Left lung (tissue), 10 donors: ENCODE results near the gene FBXO34. TPM values are rescaled to one million over a fixed set of nuclear protein-coding genes. Genes with fewer than 3 reads are reported as not detected.
A peak's percentile ranks its signal among the peaks of the same experiment; 100 is the strongest.

Source experiments
- ATAC-seq: fragments of 200-7000 bp; cut with Tn5 transposase; one replicate; pipeline ENCODE4 v1.9.1; 2020; ENCODE audit warnings: moderate library complexity
- DNase-seq, 4 donors: peaks; one replicate each; pipeline ENCODE4 v3.0.0-alpha.2; 2013 to 2020
- H3K27ac ChIP-seq, 2 donors: fragments of 200-600 bp; sonication (generic) in 1 of 2; one replicate each; pipeline versions ENCODE4 v1.5.0 to v1.8.0; 2020 to 2021
- H3K27me3 ChIP-seq, 2 donors: fragments of 200-600 bp; sonication (generic) in 1 of 2; one replicate each; pipeline versions ENCODE4 v1.5.0 to v1.8.0; 2020 to 2021
- H3K36me3 ChIP-seq, 2 donors: fragments of 200-600 bp; sonication (generic) in 1 of 2; one replicate each; pipeline versions ENCODE4 v1.5.0 to v1.8.0; 2020 to 2021
- H3K4me1 ChIP-seq, 2 donors: fragments of 200-600 bp; one replicate each; pipeline ENCODE4 v1.8.0; 2021
- H3K4me3 ChIP-seq, 2 donors: fragments of 200-600 bp; sonication (generic) in 1 of 2; one replicate each; pipeline versions ENCODE4 v1.5.0 to v1.8.0; 2020 to 2021; ENCODE audit warnings: mild to moderate bottlenecking in 1 of 2
- H3K9me3 ChIP-seq, 2 donors: fragments of 200-600 bp; sonication (generic) in 1 of 2; one replicate each; pipeline versions ENCODE4 v1.5.0 to v1.8.0; 2020 to 2021
- CTCF ChIP-seq, 2 donors: fragments of 200-600 bp; sonication (generic) in 1 of 2; IDR thresholded peaks; one replicate each; pipeline versions ENCODE4 v1.5.0 to v1.8.0; 2021; ENCODE audit warnings: antibody characterized with exemption in 2 of 2
- intact Hi-C, 2 donors: fragments of 100-400 bp; cut with DNase I; formaldehyde crosslinking; loops; one replicate each; pipeline versions ENCODE4 v1.11.2 to v1.14.2; 2022
- polyA plus RNA-seq, 6 donors: library from polyadenylated mRNA; unstranded; fragments of 120-200 nt; gene quantifications; one replicate each; pipeline ENCODE4 v1.2.1, GENCODE V29; 2013; ENCODE audit not compliant: insufficient read length in 6 of 6
- total RNA-seq, 2 donors: library from RNA; stranded (reverse); fragmentation: NEBNext Ultra II Directional; extraction: Animal tissue kit (Norgen Biotek cat#: 25700); gene quantifications; one replicate each; pipeline ENCODE4 v1.2.1, GENCODE V29; 2021
- donor health status: DM: no; HTN: yes; CAD: no.
- donor health status: DM: no; HTN: no; CAD: no.

The FBXO34 gene
- total and polyA plus RNA-seq, 8 donors = 24.4 to 43.9 (median 33.5) TPM

- no peaks in the 10 kb centered on the region for H3K4me1 ChIP-seq
- intact Hi-C loops = no loop called here
- ATAC-seq = no peak
- no peak overlapping the region for H3K4me3 ChIP-seq
- H3K27ac ChIP-seq = no peak overlapping the region
- DNase-seq = no peak
- no peak for TF ChIP-seq CTCF (IDR thresholded peaks at IDR 0.05)
- peaks cover 11 to 18% of the 10 kb centered on the region in 2 donors for H3K27me3 ChIP-seq
- H3K36me3 ChIP-seq = no peaks in the 10 kb centered on the region
- no peaks in the 10 kb centered on the region for H3K9me3 ChIP-seq
These were observed 27.8 kb upstream of the FBXO34 start for GRCh38 chr14:55243386-55243785.

GRCh38 chr14:55243813-55244212, 27.4 kb upstream of the FBXO34 start:
- H3K27ac ChIP-seq = no peak overlapping the region
- no peak for ATAC-seq
- no peak for DNase-seq
- no peaks in the 10 kb centered on the region for H3K36me3 ChIP-seq
- H3K9me3 ChIP-seq = no peaks in the 10 kb centered on the region
- TF ChIP-seq CTCF (IDR thresholded peaks at IDR 0.05) = no peak
- H3K27me3 ChIP-seq = peaks cover 11 to 18% of the 10 kb centered on the region in 2 donors
- H3K4me1 ChIP-seq = no peaks in the 10 kb centered on the region
- no peak overlapping the region for H3K4me3 ChIP-seq
- intact Hi-C loops = no loop called here

- Histone ChIP-seq H3K27me3 (peaks cover 8 to 22% of the 10 kb centered on the region in 2 donors), H3K36me3 (no peaks in the 10 kb centered on the region), H3K9me3 (no peaks in the 10 kb centered on the region), H3K4me1 (no peaks in the 10 kb centered on the region), H3K4me3 (no peak overlapping the region), H3K27ac (no peak overlapping the region)
- intact Hi-C loops = no loop called here
- peak; percentile 81 for ATAC-seq
- TF ChIP-seq CTCF (IDR thresholded peaks at IDR 0.05) = peak; percentile 28 to 44
- peak in 1 of 4 donors; percentile 25 for DNase-seq
These were observed 25.5 kb upstream of the FBXO34 start for GRCh38 chr14:55245657-55246268.

GRCh38 chr14:55248411-55248810, 22.8 kb upstream of the FBXO34 start:
- intact Hi-C loops = no loop called here
- ATAC-seq (no peak), DNase-seq (no peak)

GRCh38 chr14:55249423-55249822, 21.8 kb upstream of the FBXO34 start:
- Histone ChIP-seq H3K9me3 (no peaks in the 10 kb centered on the region), H3K27me3 (peaks cover 0 to 15% of the 10 kb centered on the region in 2 donors), H3K27ac (no peak overlapping the region), H3K36me3 (no peaks in the 10 kb centered on the region), H3K4me3 (no peak overlapping the region), H3K4me1 (no peaks in the 10 kb centered on the region)
- intact Hi-C loops = no loop called here
- DNase-seq (no peak), ATAC-seq (peak; percentile 33)
- no peak for TF ChIP-seq CTCF (IDR thresholded peaks at IDR 0.05)

More at GRCh38 chr14:55248411-55248810, 22.8 kb upstream of the FBXO34 start:
- H3K4me1 ChIP-seq = no peaks in the 10 kb centered on the region
- H3K9me3 ChIP-seq = no peaks in the 10 kb centered on the region
- peaks cover 0 to 14% of the 10 kb centered on the region in 2 donors for H3K27me3 ChIP-seq
- no peak overlapping the region for H3K27ac ChIP-seq
- H3K36me3 ChIP-seq = no peaks in the 10 kb centered on the region
- TF ChIP-seq CTCF (IDR thresholded peaks at IDR 0.05) = no peak
- H3K4me3 ChIP-seq = no peak overlapping the region
